Activated CD8-positive, alpha-beta T cell treated with anti-CD3 and anti-CD28 coated beads for 36 hours (primary cell): ENCODE data around the gene DPP9. TPM values are rescaled to one million over a fixed set of nuclear protein-coding genes. Genes with fewer than 3 reads are reported as not detected.

Experiments
- ATAC-seq: fragments of 200-7000 bp; cut with Tn5 transposase; one replicate; pipeline ENCODE4 v1.10.0; 2021; ENCODE audit warnings: mild to moderate bottlenecking, moderate library complexity
- CTCF ChIA-PET: fragments of 350-600 bp; sonication (Branson Sonifier 250); formaldehyde crosslinking; loops from one replicate; lab custom pipeline; 2021; ENCODE audit warnings: antibody characterized with exemption; lab: Charles Lee
- POLR2A ChIA-PET: fragments of 350-600 bp; sonication (Branson Sonifier 250); formaldehyde crosslinking; loops from one replicate; lab custom pipeline; 2021; ENCODE audit warnings: antibody characterized with exemption; lab: Charles Lee
- DNase-seq: peaks from one replicate; pipeline ENCODE4 v3.0.0-alpha.2; 2020
- H3K27ac Mint-ChIP-seq: one replicate; pipeline ENCODE4 v1.8.0; 2021; ENCODE audit warnings: mild to moderate bottlenecking, mixed read lengths
- H3K27me3 Mint-ChIP-seq: one replicate; pipeline ENCODE4 v1.8.0; 2021; ENCODE audit warnings: mixed read lengths
- H3K36me3 Mint-ChIP-seq: one replicate; pipeline ENCODE4 v1.8.0; 2021; ENCODE audit warnings: low read depth, mixed read lengths
- H3K4me1 Mint-ChIP-seq: one replicate; pipeline ENCODE4 v1.8.0; 2021; ENCODE audit warnings: low read depth, mixed read lengths
- H3K4me3 Mint-ChIP-seq: one replicate; pipeline ENCODE4 v1.8.0; 2021; ENCODE audit warnings: mild to moderate bottlenecking, moderate library complexity, mixed read lengths
- H3K9me3 Mint-ChIP-seq: one replicate; pipeline ENCODE4 v1.8.0; 2021; ENCODE audit warnings: mixed read lengths
- intact Hi-C: fragments of 100-400 bp; cut with micrococcal nuclease; formaldehyde crosslinking; loops from one replicate; pipeline ENCODE4 v1.10.0; 2022
- total RNA-seq, 2 experiments: library from RNA; stranded (reverse); gene quantifications; one replicate each; pipeline ENCODE4 v1.2.3, GENCODE V29; 2021
- TF ChIP-seq, protein P1 (sequence below): fragments of 200-600 bp; IDR thresholded peaks from one replicate; pipeline ENCODE4 v1.8.0; 2022; ENCODE audit warnings: antibody characterized with exemption, mild to moderate bottlenecking

DPP9 gene
- total RNA-seq, 2 experiments from 2014 or later, result 60.4 to 64.0 TPM

DNA sequence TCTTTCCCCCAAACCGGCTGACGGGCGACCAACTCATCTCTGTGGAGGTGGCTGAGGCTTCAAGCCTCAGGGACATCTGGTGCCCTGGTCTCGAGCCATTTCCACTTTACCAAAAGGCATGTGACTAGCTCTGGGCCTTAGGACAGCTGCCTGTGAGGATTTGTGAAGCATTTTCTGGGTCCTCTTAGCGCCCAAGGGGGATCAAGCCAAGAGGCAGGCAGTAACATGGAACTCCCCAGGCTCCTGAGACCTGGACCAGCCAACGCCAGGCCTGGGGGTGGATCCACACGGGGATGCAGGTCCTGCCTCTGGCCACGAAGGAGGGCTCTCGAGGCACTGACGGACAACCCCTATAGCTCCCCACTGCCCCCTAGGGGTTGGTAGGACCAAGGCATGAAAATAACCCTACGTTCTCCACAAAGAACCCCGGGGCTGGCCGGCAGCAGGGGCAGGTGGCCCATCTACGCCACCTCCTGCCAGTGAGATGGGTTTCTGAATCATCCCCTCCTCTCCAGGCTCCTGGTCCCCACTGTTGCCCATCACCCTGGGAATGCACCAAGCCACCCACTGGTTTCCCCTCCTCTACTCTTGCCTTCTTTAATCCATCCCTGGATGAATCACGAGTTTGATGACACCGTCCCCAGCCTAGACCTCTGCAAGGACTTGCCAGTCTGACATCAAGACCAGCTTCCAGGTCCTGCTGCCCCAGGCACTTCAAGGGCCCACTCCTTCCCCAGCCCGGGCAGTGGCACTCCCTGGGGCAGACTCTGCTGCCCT, 46.5 kb downstream of the DPP9 start:
- CTCF ChIA-PET, result interaction anchor here (1.0 to 1.5 kb wide), 4 partner anchors 19 to 152 kb away, joined by 3 read pairs; no protein-coding TSS in a partner anchor
- no peak overlapping the region for H3K27ac Mint-ChIP-seq
- no peaks in the 10 kb centered on the region for H3K4me1 Mint-ChIP-seq
- H3K27me3 Mint-ChIP-seq, result no peaks in the 10 kb centered on the region
- intact Hi-C loops, result no loop called here
- DNase-seq (peak; percentile 44), ATAC-seq (peak; percentile 56)
- TF ChIP-seq, protein P1, sequence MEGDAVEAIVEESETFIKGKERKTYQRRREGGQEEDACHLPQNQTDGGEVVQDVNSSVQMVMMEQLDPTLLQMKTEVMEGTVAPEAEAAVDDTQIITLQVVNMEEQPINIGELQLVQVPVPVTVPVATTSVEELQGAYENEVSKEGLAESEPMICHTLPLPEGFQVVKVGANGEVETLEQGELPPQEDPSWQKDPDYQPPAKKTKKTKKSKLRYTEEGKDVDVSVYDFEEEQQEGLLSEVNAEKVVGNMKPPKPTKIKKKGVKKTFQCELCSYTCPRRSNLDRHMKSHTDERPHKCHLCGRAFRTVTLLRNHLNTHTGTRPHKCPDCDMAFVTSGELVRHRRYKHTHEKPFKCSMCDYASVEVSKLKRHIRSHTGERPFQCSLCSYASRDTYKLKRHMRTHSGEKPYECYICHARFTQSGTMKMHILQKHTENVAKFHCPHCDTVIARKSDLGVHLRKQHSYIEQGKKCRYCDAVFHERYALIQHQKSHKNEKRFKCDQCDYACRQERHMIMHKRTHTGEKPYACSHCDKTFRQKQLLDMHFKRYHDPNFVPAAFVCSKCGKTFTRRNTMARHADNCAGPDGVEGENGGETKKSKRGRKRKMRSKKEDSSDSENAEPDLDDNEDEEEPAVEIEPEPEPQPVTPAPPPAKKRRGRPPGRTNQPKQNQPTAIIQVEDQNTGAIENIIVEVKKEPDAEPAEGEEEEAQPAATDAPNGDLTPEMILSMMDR, result peak; percentile 59
- peaks cover 12% of the 10 kb centered on the region for H3K36me3 Mint-ChIP-seq
- POLR2A ChIA-PET, result interaction anchor here (0.6 kb wide), 1 partner anchor 159 kb away, joined by 3 read pairs; no protein-coding TSS in a partner anchor
- H3K9me3 Mint-ChIP-seq, result no peaks in the 10 kb centered on the region
- H3K4me3 Mint-ChIP-seq, result no peak overlapping the region

DNA sequence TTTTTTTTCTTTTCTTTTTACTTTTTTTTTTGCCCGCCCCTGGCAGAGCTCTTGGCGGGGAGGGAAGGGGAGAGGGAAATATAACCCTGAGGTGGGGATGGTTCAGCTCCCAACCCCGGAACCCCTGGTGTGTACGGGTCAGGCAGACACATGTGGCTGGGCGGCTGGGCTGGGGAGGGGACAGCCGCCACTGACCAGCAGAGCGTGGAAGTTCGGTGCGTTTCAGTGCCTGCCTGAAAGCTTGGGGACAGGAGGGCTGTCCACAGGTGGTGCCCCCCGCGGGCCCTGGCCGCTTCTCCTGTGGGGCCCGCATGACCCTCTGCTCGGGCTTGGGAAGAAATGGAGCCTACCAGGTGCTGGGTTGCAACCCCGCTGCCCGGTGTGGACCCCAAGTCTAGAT, 48.3 kb downstream of the DPP9 start:
- Mint-ChIP-seq H3K27me3 (no peaks in the 10 kb centered on the region), H3K36me3 (peaks cover 12% of the 10 kb centered on the region), H3K4me1 (no peaks in the 10 kb centered on the region), H3K27ac (no peak overlapping the region), H3K4me3 (no peak overlapping the region), H3K9me3 (no peaks in the 10 kb centered on the region)
- TF ChIP-seq, protein P1, result no peak
- DNase-seq, result no peak
- ChIA-PET POLR2A (no interaction called here), CTCF (no interaction called here)
- intact Hi-C loops, result no loop called here
- no peak for ATAC-seq

DNA sequence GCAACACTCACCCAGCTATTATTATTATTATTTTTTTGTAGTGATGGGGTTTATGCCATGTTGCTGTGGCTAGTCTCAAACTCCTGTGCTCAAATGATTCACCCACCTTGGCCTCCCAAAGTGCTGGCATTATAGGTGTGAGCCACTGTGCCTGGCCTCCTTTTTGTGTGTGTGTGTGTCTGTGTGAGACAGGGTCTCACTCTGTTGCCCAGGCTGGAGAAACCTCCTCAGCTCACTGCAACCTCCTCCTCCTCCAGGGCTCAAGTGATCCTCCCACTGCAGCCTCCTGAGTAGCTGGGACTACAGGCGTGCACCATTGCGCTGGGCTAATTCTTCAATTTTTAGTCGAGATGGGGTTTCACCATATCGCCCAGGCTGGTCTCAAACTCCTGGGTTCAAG, 49.9 kb downstream of the DPP9 start:
- intact Hi-C loops, result no loop called here
- no peaks in the 10 kb centered on the region for H3K9me3 Mint-ChIP-seq
- ChIA-PET CTCF (interaction anchor here (1.1 to 1.3 kb wide), 2 partner anchors 117 to 136 kb away, joined by 4 read pairs; partner anchors contain the start of gene FEM1A), POLR2A (interaction anchor here (0.5 kb wide), 1 partner anchor 23 kb away, joined by 3 read pairs; no protein-coding TSS in a partner anchor)
- peaks cover 4% of the 10 kb centered on the region for H3K4me1 Mint-ChIP-seq
- peaks cover 17% of the 10 kb centered on the region for H3K36me3 Mint-ChIP-seq
- DNase-seq (no peak), ATAC-seq (no peak)
- H3K27ac Mint-ChIP-seq, result no peak overlapping the region
- no peaks in the 10 kb centered on the region for H3K27me3 Mint-ChIP-seq
- no peak overlapping the region for H3K4me3 Mint-ChIP-seq
- TF ChIP-seq, protein P1, result no peak

- H3K4me3 Mint-ChIP-seq, result no peak overlapping the region
- no peaks in the 10 kb centered on the region for H3K9me3 Mint-ChIP-seq
- peaks cover 16% of the 10 kb centered on the region for H3K36me3 Mint-ChIP-seq
- H3K27ac Mint-ChIP-seq, result no peak overlapping the region
- TF ChIP-seq, protein P1, result no peak
- ATAC-seq (no peak), DNase-seq (no peak)
- ChIA-PET CTCF (interaction anchor here (1.2 to 1.3 kb wide), 2 partner anchors 37 to 118 kb away, joined by 4 read pairs; partner anchors contain the start of gene FEM1A), POLR2A (interaction anchor here (0.5 kb wide), 1 partner anchor 22 kb away, joined by 3 read pairs; no protein-coding TSS in a partner anchor)
- no peaks in the 10 kb centered on the region for H3K27me3 Mint-ChIP-seq
- intact Hi-C loops, result no loop called here
- H3K4me1 Mint-ChIP-seq, result peaks cover 8% of the 10 kb centered on the region
These were observed 50.4 kb downstream of the DPP9 start for GRCh38 chr19:4673216-4673615.
